Stomach smooth muscle (tissue), 2 donors: ENCODE results near the gene BCL2.
"Not testable (repeated sequence)": the region's sequence is repeated elsewhere in the genome, so short reads cannot be mapped to it uniquely, and the experiment has no call there.

Experiments
- H3K27ac ChIP-seq: one replicate; pipeline ENCODE4 v1.7.0; 2013; ENCODE audit warnings: mild to moderate bottlenecking, low read length, inconsistent platforms
- H3K27me3 ChIP-seq, 2 donors: one replicate each; pipeline ENCODE4 v1.7.0; 2013; ENCODE audit warnings: low read length in 2 of 2; ENCODE audit not compliant: insufficient read depth in 2 of 2, control insufficient read depth in 1 of 2
- H3K36me3 ChIP-seq, 2 donors: one replicate each; pipeline ENCODE4 v1.7.0; 2013; ENCODE audit warnings: low read length in 2 of 2; ENCODE audit not compliant: control insufficient read depth in 2 of 2, insufficient read depth in 2 of 2
- H3K4me1 ChIP-seq: one replicate; pipeline ENCODE4 v1.7.0; 2013; ENCODE audit warnings: low read length; ENCODE audit not compliant: control insufficient read depth, insufficient read depth
- H3K4me3 ChIP-seq, 2 donors: one replicate each; pipeline ENCODE4 v1.7.0; 2013; ENCODE audit warnings: low read length in 2 of 2
- H3K9ac ChIP-seq, 2 donors: one replicate each; pipeline ENCODE4 v1.7.0; 2013; ENCODE audit warnings: low read length in 2 of 2, mild to moderate bottlenecking in 1 of 2
- H3K9me3 ChIP-seq, 2 donors: one replicate each; pipeline ENCODE4 v1.7.0; 2013; ENCODE audit warnings: low read length in 2 of 2; ENCODE audit not compliant: control insufficient read depth in 2 of 2
- donor health status: healthy.
- donor health status: Pancreatic carcinoma.

The BCL2 gene

DNA sequence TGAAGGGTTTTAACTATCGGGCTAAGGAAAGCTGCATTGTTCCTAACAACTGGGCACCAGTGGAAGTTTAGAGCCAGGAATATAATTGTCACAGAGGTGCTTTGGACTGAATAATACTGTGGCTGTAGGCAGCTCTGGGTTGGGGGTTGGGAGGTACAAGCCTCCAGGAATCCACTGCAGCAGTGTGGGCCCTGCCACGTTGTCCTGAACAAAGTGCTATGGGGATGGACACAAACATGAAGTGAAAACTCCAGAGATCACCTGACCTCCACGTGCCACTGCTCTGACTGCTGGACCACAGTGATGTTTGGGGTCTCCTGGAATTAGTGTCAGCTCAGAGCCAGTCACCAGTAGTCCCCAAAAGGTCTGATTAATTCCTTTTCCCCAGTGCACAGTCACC, 110.9 kb downstream of the BCL2 start:
- H3K27me3 ChIP-seq: no peaks in the 10 kb centered on the region
- H3K27ac ChIP-seq: no peak overlapping the region
- no peaks in the 10 kb centered on the region for H3K36me3 ChIP-seq
- no peak overlapping the region for H3K9ac ChIP-seq
- H3K4me3 ChIP-seq: no peak overlapping the region
- no peaks in the 10 kb centered on the region for H3K9me3 ChIP-seq
- peaks cover 9% of the 10 kb centered on the region for H3K4me1 ChIP-seq

DNA sequence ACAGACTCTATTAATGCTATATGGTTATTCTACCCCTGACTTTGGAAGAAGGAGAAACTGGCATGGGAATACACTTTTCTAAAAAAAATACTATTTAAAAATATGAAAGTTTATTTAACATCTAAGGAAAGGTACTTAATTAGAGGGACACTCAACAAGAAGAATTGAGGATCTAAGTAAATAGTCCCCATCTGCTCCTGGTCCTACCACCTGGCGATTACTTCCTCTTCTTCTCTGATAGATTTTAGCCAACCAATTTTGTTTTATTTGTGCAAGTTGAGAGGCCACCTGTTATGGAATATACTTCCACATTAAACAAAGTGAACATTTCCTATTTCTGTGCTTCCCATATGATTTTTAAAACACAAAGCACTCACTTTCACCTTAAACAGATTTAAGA, 111.7 kb downstream of the BCL2 start:
- no peak overlapping the region for H3K27ac ChIP-seq
- H3K27me3 ChIP-seq: no peaks in the 10 kb centered on the region
- H3K4me3 ChIP-seq: no peak overlapping the region
- no peak overlapping the region for H3K9ac ChIP-seq
- H3K4me1 ChIP-seq: peaks cover 9% of the 10 kb centered on the region
- H3K9me3 ChIP-seq: no peaks in the 10 kb centered on the region
- H3K36me3 ChIP-seq: no peaks in the 10 kb centered on the region

DNA sequence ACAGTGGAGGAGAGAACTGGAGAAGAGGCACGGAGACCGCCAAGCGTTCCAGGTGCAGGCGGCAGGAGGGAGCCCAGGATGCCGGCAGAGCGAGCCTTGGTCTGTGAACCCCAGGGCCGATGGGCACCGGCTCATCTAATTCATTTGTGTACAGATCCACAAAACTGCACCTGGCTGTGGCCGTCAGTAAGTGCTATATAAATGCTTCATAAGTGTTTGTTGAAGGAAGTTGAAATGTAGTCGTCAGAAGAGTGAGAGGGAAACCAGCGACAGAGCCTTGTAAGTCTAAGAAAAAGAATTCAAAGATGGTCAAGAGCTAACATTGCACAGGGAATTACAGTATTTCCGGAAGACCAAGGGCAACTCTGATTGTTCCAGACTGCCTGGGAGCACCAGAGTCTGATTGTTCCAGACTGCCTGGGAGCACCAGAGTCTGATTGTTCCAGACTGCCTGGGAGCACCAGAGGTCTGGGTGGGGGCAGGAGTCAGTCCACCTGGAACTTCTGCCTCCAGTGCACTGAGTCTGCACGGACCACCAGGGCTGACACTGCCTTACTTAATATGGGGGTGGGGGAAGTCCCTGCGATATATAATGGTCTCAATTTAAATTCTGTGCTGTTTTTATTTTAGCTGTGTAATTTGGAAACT, 112.3 kb downstream of the BCL2 start:
- H3K27ac ChIP-seq: no peak overlapping the region
- H3K9ac ChIP-seq: no peak overlapping the region
- no peak overlapping the region for H3K4me3 ChIP-seq

DNA sequence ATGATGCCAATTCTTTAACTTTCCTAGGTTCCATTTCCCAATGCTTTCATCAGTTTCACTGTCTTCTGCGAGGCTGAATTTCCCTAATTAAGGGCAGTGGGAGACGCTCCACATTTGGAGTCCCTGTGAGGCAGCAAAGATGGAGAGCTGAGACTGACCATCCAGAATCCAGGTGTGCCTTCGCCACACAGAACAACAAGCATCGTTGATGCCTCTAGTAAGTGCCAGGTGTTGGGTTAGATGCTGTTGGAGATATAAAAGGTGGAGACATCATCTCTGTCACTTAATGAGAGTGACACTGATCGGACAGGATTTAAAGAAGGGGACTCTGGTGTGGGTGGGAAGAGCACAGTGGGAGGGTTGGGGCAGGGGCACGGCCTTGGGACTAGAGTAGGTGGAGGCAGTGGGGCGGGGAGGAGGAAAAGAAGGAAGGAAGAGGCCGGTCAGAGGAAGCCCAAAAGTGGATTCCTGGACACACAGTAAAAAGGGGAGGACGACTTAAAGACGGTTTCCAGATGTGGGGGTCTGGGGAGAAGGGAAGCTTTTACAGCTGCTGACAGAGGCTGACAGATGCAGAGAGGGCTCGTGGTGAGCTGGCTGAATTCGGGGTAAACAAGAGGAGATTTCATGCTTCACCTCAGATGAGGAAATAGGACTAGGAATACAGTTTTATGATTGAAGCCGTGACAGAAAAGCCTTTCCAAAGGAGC, 113.0 kb downstream of the BCL2 start:
- no peak overlapping the region for H3K4me3 ChIP-seq
- H3K4me1 ChIP-seq: peaks cover 9% of the 10 kb centered on the region
- H3K36me3 ChIP-seq: no peaks in the 10 kb centered on the region
- no peak overlapping the region for H3K9ac ChIP-seq
- no peak overlapping the region for H3K27ac ChIP-seq
- no peaks in the 10 kb centered on the region for H3K9me3 ChIP-seq
- no peaks in the 10 kb centered on the region for H3K27me3 ChIP-seq

More for the DNA sequence above, 112.3 kb downstream of the BCL2 start:
- Histone ChIP-seq H3K4me1 (peaks cover 9% of the 10 kb centered on the region), H3K9me3 (no peaks in the 10 kb centered on the region), H3K36me3 (no peaks in the 10 kb centered on the region), H3K27me3 (no peaks in the 10 kb centered on the region)

DNA sequence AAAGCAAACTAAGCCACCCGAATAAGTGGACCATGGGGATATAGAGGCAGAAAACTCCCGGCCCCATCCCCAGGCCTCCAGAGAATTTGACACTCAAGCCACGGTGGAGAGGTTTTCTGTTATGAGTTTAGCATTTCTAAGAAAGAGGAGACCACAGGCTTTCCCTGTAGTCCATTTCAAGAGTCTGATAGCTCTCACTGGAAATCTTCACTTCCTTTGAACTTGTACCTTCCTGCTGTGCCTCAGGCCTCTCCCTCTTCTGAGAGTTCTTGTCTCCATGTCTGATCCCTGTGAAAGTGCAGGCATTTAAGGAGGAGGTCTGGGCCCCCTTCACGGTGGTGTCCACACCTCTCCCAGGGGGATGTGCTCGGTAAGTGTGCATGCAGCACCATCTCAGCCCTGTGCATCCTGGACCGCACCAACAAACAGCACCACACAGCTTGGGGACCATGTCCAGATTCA, 113.7 kb downstream of the BCL2 start:
- H3K9ac ChIP-seq: no peak overlapping the region
- no peak overlapping the region for H3K27ac ChIP-seq
- H3K9me3 ChIP-seq: no peaks in the 10 kb centered on the region
- H3K36me3 ChIP-seq: no peaks in the 10 kb centered on the region
- no peak overlapping the region for H3K4me3 ChIP-seq
- no peaks in the 10 kb centered on the region for H3K27me3 ChIP-seq
- H3K4me1 ChIP-seq: peaks cover 9% of the 10 kb centered on the region

DNA sequence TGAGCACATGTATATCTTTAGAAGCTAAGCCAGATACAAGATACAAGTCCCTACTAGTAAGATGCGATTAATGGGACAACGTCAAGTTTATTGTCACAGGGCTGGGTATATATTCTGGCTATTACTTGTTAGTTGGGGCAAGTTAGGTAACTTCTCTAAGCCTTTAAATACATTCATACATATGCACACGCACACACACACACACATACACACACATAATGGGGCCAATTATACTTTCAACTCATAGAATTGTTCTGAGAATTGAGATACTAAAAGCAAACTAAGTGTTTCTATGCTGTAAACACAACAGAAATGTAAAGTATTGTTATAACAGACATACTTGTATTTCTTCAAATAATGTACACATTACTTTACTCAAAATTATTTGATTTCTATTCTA, 116.1 kb downstream of the BCL2 start:
- no peaks in the 10 kb centered on the region for H3K36me3 ChIP-seq
- H3K27ac ChIP-seq: no peak overlapping the region
- H3K4me1 ChIP-seq: peaks cover 3% of the 10 kb centered on the region
- no peak overlapping the region for H3K9ac ChIP-seq
- no peaks in the 10 kb centered on the region for H3K27me3 ChIP-seq
- H3K4me3 ChIP-seq: no peak overlapping the region
- no peaks in the 10 kb centered on the region for H3K9me3 ChIP-seq

DNA sequence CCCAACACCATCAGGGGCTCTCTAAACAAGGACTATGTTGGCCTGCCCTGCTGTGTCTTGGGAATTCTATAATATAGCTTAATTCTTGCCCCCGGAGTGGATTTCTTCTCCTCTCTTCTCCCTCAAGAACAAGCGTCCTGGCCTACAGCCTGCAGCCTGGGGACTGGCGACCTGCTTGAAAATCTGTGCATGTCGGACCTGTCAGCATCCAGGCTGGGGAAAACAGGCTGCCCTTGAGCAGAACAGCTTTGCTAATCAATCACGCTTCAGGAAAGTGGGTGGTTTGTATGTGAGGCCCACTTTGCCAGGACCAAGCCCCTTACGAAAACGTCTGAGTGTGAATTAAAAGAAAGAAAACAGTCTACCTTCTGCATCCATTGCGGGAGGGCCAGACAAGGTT, 116.7 kb downstream of the BCL2 start:
- Histone ChIP-seq H3K27me3 (no peaks in the 10 kb centered on the region), H3K4me3 (no peak overlapping the region), H3K27ac (no peak overlapping the region), H3K9me3 (no peaks in the 10 kb centered on the region), H3K9ac (no peak overlapping the region), H3K4me1 (peaks cover 2% of the 10 kb centered on the region), H3K36me3 (no peaks in the 10 kb centered on the region)

DNA sequence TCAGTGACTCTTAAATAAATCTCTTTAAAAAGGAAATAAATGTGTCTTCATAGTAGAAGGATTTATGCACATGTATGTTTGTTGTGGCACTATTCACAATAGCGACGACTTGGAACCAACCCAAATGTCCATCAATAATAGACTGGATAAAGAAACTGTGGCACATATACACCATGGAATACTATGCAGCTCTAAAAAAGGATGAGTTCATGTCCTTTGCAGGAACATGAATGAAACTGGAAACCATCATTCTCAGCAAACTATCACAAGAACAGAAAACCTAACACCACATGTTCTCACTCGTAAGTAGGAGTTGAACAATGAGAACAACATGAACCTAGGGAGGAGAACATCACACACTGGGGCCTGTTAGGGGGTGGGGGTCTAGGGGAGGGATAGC, 118.1 kb downstream of the BCL2 start:
- H3K36me3 ChIP-seq: not testable (repeated sequence)

DNA sequence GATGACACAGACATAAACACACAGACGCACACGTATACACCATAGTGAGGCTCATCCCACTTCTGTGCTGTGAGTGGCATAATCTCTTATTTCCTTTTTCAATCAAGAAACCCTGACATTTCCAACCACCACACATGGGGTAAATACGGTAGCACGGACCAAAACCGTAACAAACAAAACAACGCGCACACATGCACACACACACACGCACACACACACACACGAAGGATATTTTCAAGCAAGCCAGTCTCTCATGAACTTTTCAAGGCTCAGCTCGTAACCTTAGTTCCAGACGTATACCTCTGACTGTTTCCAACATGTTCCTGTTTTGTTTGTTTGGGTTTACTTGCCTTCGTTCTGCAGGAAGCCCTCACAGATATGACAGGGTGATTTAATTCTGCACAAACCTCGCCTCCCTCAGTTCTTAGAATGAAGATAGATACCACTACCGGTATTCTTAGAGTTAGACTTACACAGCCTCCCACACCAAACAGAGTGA, 119.8 kb downstream of the BCL2 start:
- Histone ChIP-seq H3K4me3 (no peak overlapping the region), H3K27ac (no peak overlapping the region), H3K9ac (no peak overlapping the region), H3K9me3 (no peaks in the 10 kb centered on the region), H3K4me1 (no peaks in the 10 kb centered on the region), H3K27me3 (no peaks in the 10 kb centered on the region), H3K36me3 (no peaks in the 10 kb centered on the region)

More for the DNA sequence above, 118.1 kb downstream of the BCL2 start:
- H3K9me3 ChIP-seq, H3K27ac ChIP-seq, H3K4me1 ChIP-seq, H3K27me3 ChIP-seq, H3K9ac ChIP-seq, H3K4me3 ChIP-seq: not testable (repeated sequence)

DNA sequence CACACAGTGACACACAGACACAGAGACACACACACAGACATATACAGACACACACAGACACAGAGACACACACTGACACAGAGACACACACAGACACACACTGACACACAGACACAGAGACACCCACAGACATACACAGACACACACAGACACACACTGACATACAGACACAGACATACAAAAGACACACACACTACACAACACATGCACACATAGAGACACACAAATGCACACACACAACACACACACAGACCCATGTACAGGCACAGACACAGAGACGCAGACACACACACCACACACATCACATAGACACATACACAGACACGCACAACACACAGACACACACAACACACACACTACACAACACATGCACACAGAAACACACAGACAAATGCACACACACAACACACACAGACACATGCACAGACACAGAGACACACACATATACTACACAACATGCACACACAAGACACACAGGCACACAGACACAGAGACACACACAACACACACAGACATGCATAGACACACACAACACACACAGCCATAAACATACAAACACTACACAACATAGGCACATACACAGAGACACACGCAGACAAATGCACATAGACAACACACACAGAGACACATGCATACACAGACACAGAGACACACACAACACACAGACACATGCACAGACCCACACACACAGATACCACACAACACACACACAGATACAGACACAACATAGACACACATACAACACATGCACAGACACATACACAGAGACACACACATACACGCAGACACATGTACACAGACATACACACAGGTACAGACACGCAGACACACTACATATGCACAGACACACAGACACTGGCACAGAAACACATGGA, 120.5 kb downstream of the BCL2 start:
- no peaks in the 10 kb centered on the region for H3K27me3 ChIP-seq
- H3K27ac ChIP-seq: no peak overlapping the region
- no peak overlapping the region for H3K9ac ChIP-seq
- H3K4me3 ChIP-seq: no peak overlapping the region
- H3K36me3 ChIP-seq: no peaks in the 10 kb centered on the region
- H3K4me1 ChIP-seq: no peaks in the 10 kb centered on the region
- no peaks in the 10 kb centered on the region for H3K9me3 ChIP-seq
